GM19023 (cell line): ENCODE results near the gene ZNF654.

Experiments
- ATAC-seq: cut with Tn5 transposase; IDR thresholded peaks from one replicate; pipeline ENCODE4 v1.9.1; 2021; ENCODE audit warnings: mild to moderate bottlenecking, moderate library complexity; ENCODE audit not compliant: unreplicated experiment

ZNF654 gene

DNA sequence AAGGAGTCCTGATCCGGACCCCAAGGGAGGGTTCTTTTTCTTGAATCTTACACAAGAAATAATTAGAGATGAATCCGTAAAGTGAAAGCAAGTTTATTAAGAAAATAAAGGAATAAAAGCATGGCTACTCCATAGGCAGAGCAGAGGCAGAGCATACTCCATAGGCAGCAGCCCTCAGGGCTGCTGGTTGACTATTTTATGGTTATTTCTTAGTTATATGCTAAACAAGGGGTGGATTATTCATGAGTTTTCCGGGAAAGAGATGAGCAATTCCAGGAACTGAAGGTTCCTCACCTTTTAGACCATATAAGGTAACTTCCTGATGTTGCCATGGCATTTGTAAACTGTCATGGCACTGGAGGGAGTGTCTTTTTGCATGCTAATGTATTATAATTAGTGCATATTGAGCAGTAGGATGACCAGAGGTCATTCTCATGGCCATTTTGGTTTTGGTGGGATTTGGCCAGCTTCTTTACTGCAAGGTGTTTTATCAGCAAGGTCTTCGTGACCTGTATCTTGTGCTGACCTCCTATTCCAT is 132.9 kb downstream of the ZNF654 start:
- no peak for ATAC-seq

DNA sequence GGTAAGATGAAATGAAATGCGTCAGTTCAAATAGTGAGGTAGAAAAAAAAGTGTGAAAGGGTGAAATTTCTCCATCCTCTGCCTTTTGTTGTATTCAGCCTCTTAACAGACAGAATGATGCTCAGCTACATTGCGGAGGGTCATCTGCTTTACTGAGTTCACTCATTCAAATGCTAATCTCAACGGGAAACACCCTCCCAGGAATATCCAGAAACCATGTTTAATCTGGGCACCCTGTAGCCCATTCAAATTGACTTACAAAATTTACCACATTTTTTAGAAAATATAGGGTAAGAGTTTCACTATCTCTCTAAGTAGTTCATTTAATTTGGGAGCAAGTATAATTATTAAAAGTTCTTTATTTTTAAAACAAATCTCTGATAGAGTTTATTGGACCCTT is 133.6 kb downstream of the ZNF654 start:
- no peak for ATAC-seq
